Keratinocyte (primary cell): ENCODE results near the gene FCRL2.

ENCODE experiments used
- EZH2 ChIP-seq: IDR thresholded peaks from one replicate; pipeline ENCODE4 v1.6.1; 2012; ENCODE audit warnings: inconsistent platforms, mild to moderate bottlenecking, low read length, moderate library complexity
- TF ChIP-seq, protein P1 (sequence below), 3 experiments: IDR thresholded peaks in 1 of 3; conservative IDR thresholded peaks in 1 of 3; optimal IDR thresholded peaks in 1 of 3; 2 replicates in 2 of 3; 3 replicates in 1 of 3; pipeline versions ENCODE3 to v1.5.1; 2011; ENCODE audit warnings: low read length in 3 of 3, mild to moderate bottlenecking in 3 of 3, moderate library complexity in 2 of 3, control low read depth in 1 of 3, inconsistent platforms in 1 of 3; ENCODE audit not compliant: insufficient read depth in 2 of 3; ENCODE audit errors: extremely low read depth in 1 of 3

DNA sequence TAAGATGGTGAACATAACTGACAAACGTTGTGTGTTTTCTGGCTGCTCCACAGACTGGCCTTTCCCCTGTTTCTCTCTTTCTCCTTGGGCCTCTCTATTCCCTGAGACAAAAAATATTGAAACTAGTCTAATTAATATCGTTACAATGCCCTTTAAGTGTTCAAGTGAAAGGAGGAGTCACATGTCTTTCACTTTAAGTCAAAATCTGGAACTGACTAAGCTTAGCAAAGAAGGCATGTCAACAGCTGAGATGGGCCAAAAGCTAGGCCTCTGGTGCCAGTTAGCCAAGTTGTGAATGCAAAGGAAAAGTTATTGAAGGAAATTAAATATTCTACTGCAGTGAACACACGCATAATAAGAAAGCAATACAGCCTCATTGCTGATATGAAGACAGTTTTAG is 44.2 kb downstream of the FCRL2 start:
- TF ChIP-seq, protein P1, sequence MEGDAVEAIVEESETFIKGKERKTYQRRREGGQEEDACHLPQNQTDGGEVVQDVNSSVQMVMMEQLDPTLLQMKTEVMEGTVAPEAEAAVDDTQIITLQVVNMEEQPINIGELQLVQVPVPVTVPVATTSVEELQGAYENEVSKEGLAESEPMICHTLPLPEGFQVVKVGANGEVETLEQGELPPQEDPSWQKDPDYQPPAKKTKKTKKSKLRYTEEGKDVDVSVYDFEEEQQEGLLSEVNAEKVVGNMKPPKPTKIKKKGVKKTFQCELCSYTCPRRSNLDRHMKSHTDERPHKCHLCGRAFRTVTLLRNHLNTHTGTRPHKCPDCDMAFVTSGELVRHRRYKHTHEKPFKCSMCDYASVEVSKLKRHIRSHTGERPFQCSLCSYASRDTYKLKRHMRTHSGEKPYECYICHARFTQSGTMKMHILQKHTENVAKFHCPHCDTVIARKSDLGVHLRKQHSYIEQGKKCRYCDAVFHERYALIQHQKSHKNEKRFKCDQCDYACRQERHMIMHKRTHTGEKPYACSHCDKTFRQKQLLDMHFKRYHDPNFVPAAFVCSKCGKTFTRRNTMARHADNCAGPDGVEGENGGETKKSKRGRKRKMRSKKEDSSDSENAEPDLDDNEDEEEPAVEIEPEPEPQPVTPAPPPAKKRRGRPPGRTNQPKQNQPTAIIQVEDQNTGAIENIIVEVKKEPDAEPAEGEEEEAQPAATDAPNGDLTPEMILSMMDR (optimal IDR thresholded peaks at IDR 0.05 in 1 of 3, IDR thresholded peaks at IDR 0.05 in 1 of 3, conservative IDR thresholded peaks at IDR 0.05 in 1 of 3; ENCODE audit: extremely low read depth in 1 of 3, insufficient read depth in 2 of 3, low read length in 3 of 3) = no peak
- TF ChIP-seq EZH2 = no peak
